Measurements from ENCODE around the gene ZIC4. TPM values are rescaled to one million over a fixed set of nuclear protein-coding genes. Genes with fewer than 3 reads are reported as not detected.

The ZIC4 gene
- total and polyA plus RNA-seq, 2 experiments from 2014 or later = not detected

DNA sequence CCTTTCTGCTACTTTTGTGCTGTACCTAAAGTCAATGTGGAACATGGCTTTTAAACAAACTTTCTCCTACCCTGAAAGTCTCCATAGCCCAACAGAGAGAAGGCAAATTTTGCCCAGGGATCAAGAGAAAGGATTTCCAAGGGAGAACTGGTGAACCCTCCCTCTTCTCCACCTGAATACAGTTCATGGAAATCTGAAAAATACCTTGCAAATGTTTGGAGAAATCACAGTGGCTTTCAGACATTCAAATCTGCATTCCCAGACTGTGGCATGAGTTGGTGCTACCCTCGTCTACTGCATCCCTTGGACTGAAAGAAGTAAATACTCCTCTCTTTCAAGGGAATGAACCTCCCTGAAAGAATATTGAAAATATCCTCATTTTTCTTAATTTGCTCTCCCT, 38.7 kb downstream of the ZIC4 start:
- no peak for TF ChIP-seq ZNF331 (CRISPR knock-in tag; IDR thresholded peaks at IDR 0.05; ENCODE audit: low read depth)
- TF ChIP-seq EZH2phosphoT487 (IDR thresholded peaks at IDR 0.05; ENCODE audit: unreplicated experiment) = no peak
- no peak for TF ChIP-seq CREB1 (CRISPR knock-in tag; IDR thresholded peaks at IDR 0.05; ENCODE audit: low read depth)
- TF ChIP-seq, protein P1, sequence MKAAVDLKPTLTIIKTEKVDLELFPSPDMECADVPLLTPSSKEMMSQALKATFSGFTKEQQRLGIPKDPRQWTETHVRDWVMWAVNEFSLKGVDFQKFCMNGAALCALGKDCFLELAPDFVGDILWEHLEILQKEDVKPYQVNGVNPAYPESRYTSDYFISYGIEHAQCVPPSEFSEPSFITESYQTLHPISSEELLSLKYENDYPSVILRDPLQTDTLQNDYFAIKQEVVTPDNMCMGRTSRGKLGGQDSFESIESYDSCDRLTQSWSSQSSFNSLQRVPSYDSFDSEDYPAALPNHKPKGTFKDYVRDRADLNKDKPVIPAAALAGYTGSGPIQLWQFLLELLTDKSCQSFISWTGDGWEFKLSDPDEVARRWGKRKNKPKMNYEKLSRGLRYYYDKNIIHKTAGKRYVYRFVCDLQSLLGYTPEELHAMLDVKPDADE (IDR thresholded peaks at IDR 0.05) = no peak
- TF ChIP-seq, protein P2, sequence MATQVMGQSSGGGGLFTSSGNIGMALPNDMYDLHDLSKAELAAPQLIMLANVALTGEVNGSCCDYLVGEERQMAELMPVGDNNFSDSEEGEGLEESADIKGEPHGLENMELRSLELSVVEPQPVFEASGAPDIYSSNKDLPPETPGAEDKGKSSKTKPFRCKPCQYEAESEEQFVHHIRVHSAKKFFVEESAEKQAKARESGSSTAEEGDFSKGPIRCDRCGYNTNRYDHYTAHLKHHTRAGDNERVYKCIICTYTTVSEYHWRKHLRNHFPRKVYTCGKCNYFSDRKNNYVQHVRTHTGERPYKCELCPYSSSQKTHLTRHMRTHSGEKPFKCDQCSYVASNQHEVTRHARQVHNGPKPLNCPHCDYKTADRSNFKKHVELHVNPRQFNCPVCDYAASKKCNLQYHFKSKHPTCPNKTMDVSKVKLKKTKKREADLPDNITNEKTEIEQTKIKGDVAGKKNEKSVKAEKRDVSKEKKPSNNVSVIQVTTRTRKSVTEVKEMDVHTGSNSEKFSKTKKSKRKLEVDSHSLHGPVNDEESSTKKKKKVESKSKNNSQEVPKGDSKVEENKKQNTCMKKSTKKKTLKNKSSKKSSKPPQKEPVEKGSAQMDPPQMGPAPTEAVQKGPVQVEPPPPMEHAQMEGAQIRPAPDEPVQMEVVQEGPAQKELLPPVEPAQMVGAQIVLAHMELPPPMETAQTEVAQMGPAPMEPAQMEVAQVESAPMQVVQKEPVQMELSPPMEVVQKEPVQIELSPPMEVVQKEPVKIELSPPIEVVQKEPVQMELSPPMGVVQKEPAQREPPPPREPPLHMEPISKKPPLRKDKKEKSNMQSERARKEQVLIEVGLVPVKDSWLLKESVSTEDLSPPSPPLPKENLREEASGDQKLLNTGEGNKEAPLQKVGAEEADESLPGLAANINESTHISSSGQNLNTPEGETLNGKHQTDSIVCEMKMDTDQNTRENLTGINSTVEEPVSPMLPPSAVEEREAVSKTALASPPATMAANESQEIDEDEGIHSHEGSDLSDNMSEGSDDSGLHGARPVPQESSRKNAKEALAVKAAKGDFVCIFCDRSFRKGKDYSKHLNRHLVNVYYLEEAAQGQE (IDR thresholded peaks at IDR 0.05; ENCODE audit: unreplicated experiment) = no peak
- TF ChIP-seq STAT1 (IDR thresholded peaks at IDR 0.05; ENCODE audit: unreplicated experiment) = no peak
- no peak for TF ChIP-seq POLR2AphosphoS5 (IDR thresholded peaks at IDR 0.05; ENCODE audit: low read depth)
- no peak for TF ChIP-seq EZH2 (IDR thresholded peaks at IDR 0.05; ENCODE audit: low read depth, unreplicated experiment)
- no peak for TF ChIP-seq ZNF114 (CRISPR knock-in tag; IDR thresholded peaks at IDR 0.05)
- TF ChIP-seq JUNB (IDR thresholded peaks at IDR 0.05; ENCODE audit: unreplicated experiment) = no peak
- TF ChIP-seq, protein P3, sequence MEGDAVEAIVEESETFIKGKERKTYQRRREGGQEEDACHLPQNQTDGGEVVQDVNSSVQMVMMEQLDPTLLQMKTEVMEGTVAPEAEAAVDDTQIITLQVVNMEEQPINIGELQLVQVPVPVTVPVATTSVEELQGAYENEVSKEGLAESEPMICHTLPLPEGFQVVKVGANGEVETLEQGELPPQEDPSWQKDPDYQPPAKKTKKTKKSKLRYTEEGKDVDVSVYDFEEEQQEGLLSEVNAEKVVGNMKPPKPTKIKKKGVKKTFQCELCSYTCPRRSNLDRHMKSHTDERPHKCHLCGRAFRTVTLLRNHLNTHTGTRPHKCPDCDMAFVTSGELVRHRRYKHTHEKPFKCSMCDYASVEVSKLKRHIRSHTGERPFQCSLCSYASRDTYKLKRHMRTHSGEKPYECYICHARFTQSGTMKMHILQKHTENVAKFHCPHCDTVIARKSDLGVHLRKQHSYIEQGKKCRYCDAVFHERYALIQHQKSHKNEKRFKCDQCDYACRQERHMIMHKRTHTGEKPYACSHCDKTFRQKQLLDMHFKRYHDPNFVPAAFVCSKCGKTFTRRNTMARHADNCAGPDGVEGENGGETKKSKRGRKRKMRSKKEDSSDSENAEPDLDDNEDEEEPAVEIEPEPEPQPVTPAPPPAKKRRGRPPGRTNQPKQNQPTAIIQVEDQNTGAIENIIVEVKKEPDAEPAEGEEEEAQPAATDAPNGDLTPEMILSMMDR (conservative IDR thresholded peaks at IDR 0.05; ENCODE audit: low read depth in 2 of 2) = no peak
- Histone ChIP-seq H3K27me3 (ENCODE audit: insufficient read depth) (peaks cover 99% of the 10 kb centered on the region), H3K9me2 (ENCODE audit: insufficient read depth) (no peaks in the 10 kb centered on the region), H3K4me2 (peak overlapping the region; percentile 62), H3F3A (replicated peaks; ENCODE audit: low read depth) (peaks cover 17% of the 10 kb centered on the region), H3K27ac (ENCODE audit: low read depth) (no peak overlapping the region), H3K36me3 (ENCODE audit: insufficient read depth) (no peaks in the 10 kb centered on the region), H2AFZ (no peak overlapping the region), H4K20me1 (replicated peaks; ENCODE audit: insufficient read depth) (0 out of 2 replicates have a peak, but pooled peaks cover 4% of the 10 kb centered on the region), H3K4me1 (ENCODE audit: insufficient read depth) (peaks cover 58% of the 10 kb centered on the region), H3K79me2 (replicated peaks; ENCODE audit: insufficient read depth) (no peaks in the 10 kb centered on the region), H3K4me3 (no peak overlapping the region)
- peaks cover 6% of the 10 kb centered on the region for H3K9me3 Mint-ChIP-seq
- H3K4me3 Mint-ChIP-seq = no peak overlapping the region
- no peaks in the 10 kb centered on the region for H3K36me3 Mint-ChIP-seq (ENCODE audit: low read depth)
- H3K27ac Mint-ChIP-seq = no peak overlapping the region
- DNase-seq (ENCODE audit: low spot score) (no peak), ATAC-seq (no peak)
- peaks cover 47% of the 10 kb centered on the region for H3K4me1 Mint-ChIP-seq
- H3K27me3 Mint-ChIP-seq (ENCODE audit: insufficient read depth, low read depth, poor library complexity) = peaks cover 85% of the 10 kb centered on the region

Measured in GM23338 (cell line).